Measurements from ENCODE around the gene IL13RA2. TPM values are rescaled to one million over a fixed set of nuclear protein-coding genes. Genes with fewer than 3 reads are reported as not detected.
A peak's percentile ranks its signal among the peaks of the same experiment; 100 is the strongest.

The IL13RA2 gene
- total and polyA plus RNA-seq, 2 of the 4 experiments (the other 2 are of a cell fraction) = under 0.01 to 0.14 TPM

GRCh38 chrX:115047715-115048114 lies 30.3 kb upstream of the IL13RA2 start:
- Histone ChIP-seq H4K20me1 (ENCODE audit: insufficient read depth, low read length) (no peaks in the 10 kb centered on the region), H3K14ac (replicated peaks; ENCODE audit: low read depth, low read length) (no peak overlapping the region), H2AK9ac (replicated peaks; ENCODE audit: low read depth, low read length, poor library complexity) (no peak overlapping the region), H4K91ac (ENCODE audit: insufficient read depth, low read depth, low read length) (no peak overlapping the region), H2BK120ac (ENCODE audit: low read depth, low read length) (peak overlapping the region; percentile 52; the same call in 1 of the 2 replicates), H3K4me1 (ENCODE audit: control insufficient read depth, insufficient read depth, low read length) (no peaks in the 10 kb centered on the region), H4K8ac (ENCODE audit: low read depth in 2 of 2, low read length in 2 of 2) (peak overlapping the region in 1 of 2 experiments; percentile 28; a peak in 1 of 4 replicates), H4K5ac (ENCODE audit: low read depth, low read length) (no peak overlapping the region), H3K9ac (ENCODE audit: low read depth, low read length) (no peak overlapping the region), H3K4me2 (ENCODE audit: low read depth, low read length) (peak overlapping the region; percentile 17; the same call in 1 of the 2 replicates), H3K9me1 (ENCODE audit: insufficient read depth, low read length) (no peaks in the 10 kb centered on the region), H3K4me3 (ENCODE audit: insufficient read depth, low read depth, low read length) (no peak overlapping the region), H3K27ac (ENCODE audit: insufficient read depth, low read length) (no peak overlapping the region), H3K27me3 (ENCODE audit: control insufficient read depth, insufficient read depth, low read length) (no peaks in the 10 kb centered on the region; the same call in 1 of the 2 replicates), H2BK15ac (ENCODE audit: low read depth, low read length) (no peak overlapping the region), H2BK20ac (ENCODE audit: low read depth, low read length) (peak overlapping the region; percentile 5; the same call in 1 of the 2 replicates), H2AK5ac (ENCODE audit: low read depth, low read length) (no peak overlapping the region), H3K56ac (ENCODE audit: extremely low read depth, insufficient read depth, low read length) (no peak overlapping the region), H2AFZ (replicated peaks; ENCODE audit: low read length, poor library complexity) (no peak overlapping the region), H3K18ac (ENCODE audit: low read depth, low read length) (peak overlapping the region; percentile 83), H3K79me1 (ENCODE audit: low read depth in 1 of 2, low read length in 2 of 2) (no peaks in the 10 kb centered on the region), H2BK5ac (ENCODE audit: low read depth, low read length, poor library complexity, severe bottlenecking) (peak overlapping the region; percentile 69), H3K9me3 (ENCODE audit: control insufficient read depth, insufficient read depth, low read length) (no peaks in the 10 kb centered on the region), H3K4ac (ENCODE audit: low read depth, low read length) (peak overlapping the region; percentile 48; the same call in 1 of the 2 replicates), H3K36me3 (ENCODE audit: control insufficient read depth, insufficient read depth, low read length) (no peaks in the 10 kb centered on the region), H3K23ac (ENCODE audit: low read depth, low read length) (no peak overlapping the region)
- CTCF ChIA-PET = interaction anchor here (0.7 kb wide), 1 partner anchor 30 kb away, joined by 3 read pairs; no protein-coding TSS in a partner anchor
- intact Hi-C loops (cut with micrococcal nuclease) = no loop called here
- peak; percentile 78 for ATAC-seq (ENCODE audit: low read depth)
- in situ Hi-C loops (cut with MboI; ENCODE audit: low sequenced_read_pairs) = no loop called here
- POLR2A ChIA-PET (ENCODE audit: unreplicated experiment) = no interaction called here
- DNase-seq = no peak
- TF ChIP-seq, protein P1, sequence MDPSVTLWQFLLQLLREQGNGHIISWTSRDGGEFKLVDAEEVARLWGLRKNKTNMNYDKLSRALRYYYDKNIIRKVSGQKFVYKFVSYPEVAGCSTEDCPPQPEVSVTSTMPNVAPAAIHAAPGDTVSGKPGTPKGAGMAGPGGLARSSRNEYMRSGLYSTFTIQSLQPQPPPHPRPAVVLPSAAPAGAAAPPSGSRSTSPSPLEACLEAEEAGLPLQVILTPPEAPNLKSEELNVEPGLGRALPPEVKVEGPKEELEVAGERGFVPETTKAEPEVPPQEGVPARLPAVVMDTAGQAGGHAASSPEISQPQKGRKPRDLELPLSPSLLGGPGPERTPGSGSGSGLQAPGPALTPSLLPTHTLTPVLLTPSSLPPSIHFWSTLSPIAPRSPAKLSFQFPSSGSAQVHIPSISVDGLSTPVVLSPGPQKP (IDR thresholded peaks at IDR 0.05; ENCODE audit: borderline replicate concordance, low read depth, low read length) = no peak
- TF ChIP-seq POLR2A (IDR thresholded peaks at IDR 0.05; ENCODE audit: low read depth, low read length) (no peak), MAZ (IDR thresholded peaks at IDR 0.05; ENCODE audit: borderline replicate concordance, low read depth, low read length) (no peak), NFE2L2 (IDR thresholded peaks at IDR 0.05; ENCODE audit: low read depth, low read length) (no peak), CHD1 (IDR thresholded peaks at IDR 0.05; ENCODE audit: low read depth, low read length) (no peak), MAFK (IDR thresholded peaks at IDR 0.05; ENCODE audit: low read depth, low read length) (no peak), SMC3 (IDR thresholded peaks at IDR 0.05; ENCODE audit: low read depth, low read length) (no peak), BHLHE40 (IDR thresholded peaks at IDR 0.05; ENCODE audit: low read depth, low read length) (no peak), RAD21 (IDR thresholded peaks at IDR 0.05; ENCODE audit: low read length) (no peak), FOS (IDR thresholded peaks at IDR 0.05; ENCODE audit: low read depth, low read length) (no peak)
- TF ChIP-seq, protein P2, sequence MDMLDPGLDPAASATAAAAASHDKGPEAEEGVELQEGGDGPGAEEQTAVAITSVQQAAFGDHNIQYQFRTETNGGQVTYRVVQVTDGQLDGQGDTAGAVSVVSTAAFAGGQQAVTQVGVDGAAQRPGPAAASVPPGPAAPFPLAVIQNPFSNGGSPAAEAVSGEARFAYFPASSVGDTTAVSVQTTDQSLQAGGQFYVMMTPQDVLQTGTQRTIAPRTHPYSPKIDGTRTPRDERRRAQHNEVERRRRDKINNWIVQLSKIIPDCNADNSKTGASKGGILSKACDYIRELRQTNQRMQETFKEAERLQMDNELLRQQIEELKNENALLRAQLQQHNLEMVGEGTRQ (IDR thresholded peaks at IDR 0.05; ENCODE audit: low read depth, low read length) = no peak
- dilution Hi-C loops (cut with HindIII; ENCODE audit: low sequenced_read_pairs, unreplicated experiment) = no loop called here
- BruUV-seq (replicated peaks) = no TSS peak
